Colonic mucosa (tissue), 4 donors: ENCODE measurements around the gene DHRSX. TPM values are rescaled to one million over a fixed set of nuclear protein-coding genes. Genes with fewer than 3 reads are reported as not detected.

Source experiments
- DNase-seq: peaks from one replicate; pipeline ENCODE4 v3.0.0-alpha.2; 2020
- H3K27ac ChIP-seq: fragments of 200-600 bp; one replicate; pipeline ENCODE4 v1.8.0; 2021
- H3K27me3 ChIP-seq: fragments of 200-600 bp; one replicate; pipeline ENCODE4 v1.8.0; 2021
- H3K36me3 ChIP-seq: fragments of 200-600 bp; one replicate; pipeline ENCODE4 v1.8.0; 2021
- H3K4me1 ChIP-seq: fragments of 200-600 bp; one replicate; pipeline ENCODE4 v1.8.0; 2021; ENCODE audit warnings: mild to moderate bottlenecking
- H3K4me3 ChIP-seq: fragments of 200-600 bp; one replicate; pipeline ENCODE4 v1.8.0; 2021
- H3K9ac ChIP-seq, 2 donors: one replicate each; pipeline ENCODE4 v1.7.0; 2013; ENCODE audit warnings: control low read depth in 2 of 2, low read depth in 2 of 2, low read length in 2 of 2
- H3K9me3 ChIP-seq: fragments of 200-600 bp; one replicate; pipeline ENCODE4 v1.8.0; 2021
- intact Hi-C: fragments of 100-400 bp; cut with DNase I; formaldehyde crosslinking; loops from one replicate; pipeline ENCODE4 v1.14.1; 2022
- total RNA-seq, 2 donors: library from RNA; stranded (reverse); fragmentation: NEBNext Ultra II Directional in 1 of 2; extraction: Animal tissue kit (Norgen Biotek cat#: 25700) in 1 of 2; gene quantifications; one replicate each; pipeline ENCODE4 v1.2.1, GENCODE V29; 2021
- TF ChIP-seq, protein P1 (sequence below): fragments of 200-600 bp; IDR thresholded peaks from one replicate; pipeline ENCODE4 v1.8.0; 2022; ENCODE audit warnings: antibody characterized with exemption, mild to moderate bottlenecking
- donor health status: healthy.
- donor health status: DM: no; HTN: no; CAD: no.
- donor health status: DM: no; HTN: no; CAD: no.

Gene DHRSX
- total RNA-seq, 2 donors from 2014 or later, result 28.6 to 43.3 TPM

GRCh38 chrX:2193273-2193592 is 307.5 kb downstream of the DHRSX start:
- Histone ChIP-seq H3K4me1 (no peaks in the 10 kb centered on the region), H3K9me3 (no peaks in the 10 kb centered on the region), H3K9ac (no peak overlapping the region), H3K36me3 (no peaks in the 10 kb centered on the region), H3K4me3 (no peak overlapping the region), H3K27ac (no peak overlapping the region), H3K27me3 (no peaks in the 10 kb centered on the region)
- TF ChIP-seq, protein P1, sequence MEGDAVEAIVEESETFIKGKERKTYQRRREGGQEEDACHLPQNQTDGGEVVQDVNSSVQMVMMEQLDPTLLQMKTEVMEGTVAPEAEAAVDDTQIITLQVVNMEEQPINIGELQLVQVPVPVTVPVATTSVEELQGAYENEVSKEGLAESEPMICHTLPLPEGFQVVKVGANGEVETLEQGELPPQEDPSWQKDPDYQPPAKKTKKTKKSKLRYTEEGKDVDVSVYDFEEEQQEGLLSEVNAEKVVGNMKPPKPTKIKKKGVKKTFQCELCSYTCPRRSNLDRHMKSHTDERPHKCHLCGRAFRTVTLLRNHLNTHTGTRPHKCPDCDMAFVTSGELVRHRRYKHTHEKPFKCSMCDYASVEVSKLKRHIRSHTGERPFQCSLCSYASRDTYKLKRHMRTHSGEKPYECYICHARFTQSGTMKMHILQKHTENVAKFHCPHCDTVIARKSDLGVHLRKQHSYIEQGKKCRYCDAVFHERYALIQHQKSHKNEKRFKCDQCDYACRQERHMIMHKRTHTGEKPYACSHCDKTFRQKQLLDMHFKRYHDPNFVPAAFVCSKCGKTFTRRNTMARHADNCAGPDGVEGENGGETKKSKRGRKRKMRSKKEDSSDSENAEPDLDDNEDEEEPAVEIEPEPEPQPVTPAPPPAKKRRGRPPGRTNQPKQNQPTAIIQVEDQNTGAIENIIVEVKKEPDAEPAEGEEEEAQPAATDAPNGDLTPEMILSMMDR, result no peak
- intact Hi-C loops, result no loop called here
- DNase-seq, result no peak

GRCh38 chrX:2192584-2193272 is 308.0 kb downstream of the DHRSX start:
- intact Hi-C loops, result no loop called here
- no peak overlapping the region for H3K27ac ChIP-seq
- no peak overlapping the region for H3K4me3 ChIP-seq
- TF ChIP-seq, protein P1, result no peak
- H3K9ac ChIP-seq, result no peak overlapping the region
- no peaks in the 10 kb centered on the region for H3K27me3 ChIP-seq
- DNase-seq, result no peak
- no peaks in the 10 kb centered on the region for H3K36me3 ChIP-seq
- H3K4me1 ChIP-seq, result no peaks in the 10 kb centered on the region
- no peaks in the 10 kb centered on the region for H3K9me3 ChIP-seq

DNA sequence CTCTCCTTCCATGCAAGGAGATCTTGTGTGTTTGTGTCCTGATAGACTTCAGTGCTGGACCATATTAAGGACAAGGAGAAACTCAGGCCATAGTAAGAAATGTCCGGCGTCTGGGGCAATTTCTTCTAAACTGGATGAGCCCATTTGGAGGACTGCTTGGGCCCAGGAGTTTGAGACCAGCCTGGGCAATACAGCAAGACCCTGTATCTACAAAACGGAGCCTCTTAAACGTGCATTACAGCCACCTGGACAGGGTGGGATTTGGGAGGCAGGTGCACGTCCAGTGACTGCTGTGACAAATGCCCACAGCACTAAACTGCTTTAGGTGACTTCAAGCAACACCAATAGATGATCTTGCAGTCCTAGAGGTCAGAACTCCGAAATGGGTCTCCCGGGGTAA is 311.9 kb downstream of the DHRSX start:
- TF ChIP-seq, protein P1, result no peak

DNA sequence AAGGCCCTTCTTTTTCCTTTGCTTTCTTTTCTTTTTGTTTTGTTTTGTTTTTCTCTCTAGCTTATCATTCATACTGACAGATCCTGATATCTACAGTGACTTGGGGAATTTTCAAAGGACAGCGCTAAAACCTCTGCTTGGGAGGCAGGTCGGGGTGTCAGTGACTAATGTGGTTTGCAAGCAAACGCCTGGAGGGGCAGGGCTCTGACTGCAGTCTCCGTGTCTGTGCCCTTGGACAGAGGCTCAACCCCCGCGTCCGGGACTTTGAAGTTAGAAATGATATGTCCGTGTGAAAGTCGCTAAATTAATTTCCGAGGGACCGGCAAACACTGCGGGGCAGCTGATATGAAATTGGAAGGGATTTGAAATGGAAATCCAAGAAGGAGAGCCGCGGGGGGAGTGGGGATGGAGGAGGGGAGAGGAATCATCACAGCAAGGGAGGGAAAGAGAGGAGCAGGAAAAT is 312.4 kb downstream of the DHRSX start:
- no peak for DNase-seq
- Histone ChIP-seq H3K27ac (no peak overlapping the region), H3K9me3 (no peaks in the 10 kb centered on the region), H3K27me3 (no peaks in the 10 kb centered on the region), H3K4me3 (no peak overlapping the region), H3K9ac (no peak overlapping the region), H3K36me3 (no peaks in the 10 kb centered on the region), H3K4me1 (no peaks in the 10 kb centered on the region)
- intact Hi-C loops, result no loop called here
- TF ChIP-seq, protein P1, result no peak

More for the DNA sequence above, 311.9 kb downstream of the DHRSX start:
- no peak for DNase-seq
- no peak overlapping the region for H3K27ac ChIP-seq
- intact Hi-C loops, result no loop called here
- no peaks in the 10 kb centered on the region for H3K9me3 ChIP-seq
- no peaks in the 10 kb centered on the region for H3K27me3 ChIP-seq
- no peaks in the 10 kb centered on the region for H3K4me1 ChIP-seq
- H3K4me3 ChIP-seq, result no peak overlapping the region
- no peak overlapping the region for H3K9ac ChIP-seq
- H3K36me3 ChIP-seq, result no peaks in the 10 kb centered on the region

DNA sequence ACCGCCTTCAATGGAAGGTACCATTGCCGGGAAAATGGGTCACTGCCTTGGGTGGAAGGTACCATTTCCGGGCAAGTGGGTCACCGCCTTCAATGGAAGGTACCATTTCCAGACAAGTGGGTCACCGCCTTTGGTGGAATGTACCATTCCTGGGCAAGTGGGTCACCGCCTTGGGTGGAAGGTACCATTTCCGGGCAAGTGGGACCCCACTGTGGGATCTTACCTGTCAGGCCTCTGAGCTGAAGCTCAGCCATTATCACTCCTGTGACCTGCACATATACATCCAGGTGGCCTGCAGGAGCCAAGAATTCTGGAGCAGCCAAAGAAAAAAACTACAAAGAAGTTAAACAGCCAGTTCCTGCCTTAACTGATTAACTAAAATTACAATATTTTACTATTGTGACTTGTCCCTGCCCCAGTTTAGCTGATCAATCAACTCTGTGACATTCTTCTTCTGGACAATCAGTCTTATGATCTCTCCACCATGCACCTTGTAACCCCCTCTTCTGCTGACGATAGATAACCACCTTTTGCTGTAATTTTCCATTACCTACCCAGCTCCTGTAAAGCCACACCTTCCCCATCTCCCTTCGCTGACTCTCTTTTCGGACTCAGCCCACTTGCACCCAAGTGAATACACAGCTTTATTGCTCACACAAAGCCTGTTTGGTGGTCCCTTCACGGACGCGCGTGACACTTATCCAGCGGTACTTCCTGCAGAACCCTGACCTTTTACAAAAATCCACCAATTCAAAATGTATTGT is 313.2 kb downstream of the DHRSX start:
- Histone ChIP-seq H3K36me3 (no peaks in the 10 kb centered on the region), H3K9me3 (no peaks in the 10 kb centered on the region), H3K27me3 (no peaks in the 10 kb centered on the region), H3K4me1 (no peaks in the 10 kb centered on the region), H3K27ac (no peak overlapping the region), H3K4me3 (no peak overlapping the region), H3K9ac (no peak overlapping the region)
- intact Hi-C loops, result no loop called here
- TF ChIP-seq, protein P1, result no peak
- DNase-seq, result no peak
